ENCODE measurements around the gene DNAJB11.
A peak's percentile ranks its signal among the peaks of the same experiment; 100 is the strongest.
"Not testable (repeated sequence)": the region's sequence is repeated elsewhere in the genome, so short reads cannot be mapped to it uniquely, and the experiment has no call there.

Gene DNAJB11

DNA sequence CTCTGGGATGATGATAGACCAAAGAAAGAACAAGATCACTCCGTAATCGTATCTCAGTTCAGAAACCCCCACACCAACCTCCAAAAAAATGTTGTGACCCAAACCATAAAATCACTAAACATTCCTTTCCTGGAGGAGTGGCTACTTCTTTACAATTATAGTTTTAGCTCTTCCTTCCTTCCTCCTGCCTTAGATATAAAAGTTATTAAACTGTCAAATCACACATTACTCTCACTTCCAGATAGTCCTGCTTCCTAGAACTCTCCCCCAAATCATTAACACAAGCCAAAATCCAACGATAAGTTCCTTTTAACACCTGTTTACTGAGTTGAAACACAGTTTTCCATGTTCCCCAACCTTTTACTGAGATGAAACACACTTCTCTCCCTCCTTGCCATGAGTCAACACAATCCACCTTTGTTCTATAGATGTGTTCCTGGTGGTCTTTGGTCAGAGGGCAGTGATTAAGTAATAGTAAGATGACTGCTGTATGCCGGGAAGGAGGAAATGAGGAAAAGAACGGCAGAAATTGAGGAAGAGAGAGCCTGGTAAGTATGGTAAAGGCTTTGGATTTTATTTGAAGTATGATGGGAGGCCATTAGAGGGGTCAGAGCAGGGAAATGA, 18.0 kb upstream of the DNAJB11 start:
- no peak for DNase-seq

DNA sequence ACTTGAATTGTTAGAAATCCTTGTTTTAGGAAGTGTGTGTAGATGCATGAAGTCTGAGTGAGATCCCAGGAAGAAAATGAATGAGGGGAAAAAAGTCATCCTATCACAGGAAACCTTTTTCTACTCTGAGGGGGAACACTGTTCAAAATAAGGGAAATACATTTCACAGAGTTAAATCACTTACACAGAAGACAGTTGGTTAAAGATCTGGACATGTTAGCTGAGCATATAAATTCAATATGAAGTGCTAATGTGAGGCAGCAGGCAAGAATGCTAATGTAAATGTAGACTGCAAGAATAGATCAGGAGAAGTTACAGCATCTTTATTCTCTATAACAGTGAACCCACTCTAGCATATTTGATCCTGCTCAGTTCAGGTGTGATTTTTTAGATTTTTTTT, 5.9 kb upstream of the DNAJB11 start:
- no peak for DNase-seq

DNA sequence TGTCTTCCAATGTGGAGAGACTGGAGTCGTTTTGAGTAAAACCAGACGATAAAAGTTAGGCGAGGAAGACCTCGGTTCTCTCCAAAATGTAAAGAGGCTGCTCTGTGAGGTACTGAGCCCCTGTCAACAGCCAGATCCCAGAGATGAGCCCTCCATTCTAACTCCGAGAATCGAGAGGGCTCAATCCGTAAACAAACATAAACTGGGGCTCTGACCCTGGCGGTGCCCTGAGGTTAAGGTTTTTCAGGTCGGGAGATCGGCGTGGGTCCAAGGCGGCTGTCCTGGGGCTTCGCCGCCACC, 3.8 kb upstream of the DNAJB11 start:
- DNase-seq: no peak

DNA sequence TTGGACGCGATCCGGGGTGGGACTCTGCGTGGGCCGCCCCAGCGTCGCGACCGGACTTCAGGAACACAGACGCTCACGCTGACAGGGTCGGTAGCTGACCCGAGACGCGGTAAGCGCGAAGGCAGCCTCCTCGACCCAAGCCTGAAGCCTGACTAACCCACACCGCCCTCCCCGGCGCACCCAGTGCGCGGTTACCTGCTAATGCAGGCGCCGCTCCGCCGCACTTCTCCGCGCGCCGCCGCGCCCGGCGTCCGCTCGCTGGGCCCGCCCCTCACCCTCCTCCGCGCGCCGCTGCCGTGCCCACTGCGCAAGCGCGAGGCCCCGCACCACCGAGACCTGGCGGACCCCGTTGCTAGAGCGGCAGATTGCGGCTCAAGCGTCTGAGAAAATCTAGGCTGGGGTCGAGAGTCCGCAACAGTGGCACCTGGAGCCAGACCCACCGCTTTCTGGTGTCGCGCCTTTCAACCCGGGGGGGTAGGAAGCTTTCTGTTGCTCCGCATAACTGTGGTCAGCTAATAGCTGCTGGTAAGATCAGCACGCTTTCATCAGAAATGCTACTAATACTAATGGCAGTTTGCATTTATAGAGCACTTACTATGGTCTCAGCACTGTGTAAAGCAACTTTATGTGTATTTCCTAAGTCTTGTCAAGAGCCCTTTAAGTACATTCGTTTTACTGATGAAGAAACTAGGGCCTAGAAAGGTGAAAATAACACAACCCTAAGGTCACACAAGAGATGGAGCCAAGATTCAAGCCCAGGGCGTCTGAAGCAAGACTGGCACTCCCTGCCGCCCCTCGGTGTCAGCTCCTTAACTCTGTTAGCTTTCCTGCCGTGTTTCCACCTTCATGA, 3.2 kb upstream of the DNAJB11 start, which contains the start of gene TBCCD1:
Gene TBCCD1, minus strand, starts transcription at position 268 of the 850 bp plus-strand sequence. CDS start 3,010 bp downstream, outside the sequence.
- peak; percentile 86 for DNase-seq

DNA sequence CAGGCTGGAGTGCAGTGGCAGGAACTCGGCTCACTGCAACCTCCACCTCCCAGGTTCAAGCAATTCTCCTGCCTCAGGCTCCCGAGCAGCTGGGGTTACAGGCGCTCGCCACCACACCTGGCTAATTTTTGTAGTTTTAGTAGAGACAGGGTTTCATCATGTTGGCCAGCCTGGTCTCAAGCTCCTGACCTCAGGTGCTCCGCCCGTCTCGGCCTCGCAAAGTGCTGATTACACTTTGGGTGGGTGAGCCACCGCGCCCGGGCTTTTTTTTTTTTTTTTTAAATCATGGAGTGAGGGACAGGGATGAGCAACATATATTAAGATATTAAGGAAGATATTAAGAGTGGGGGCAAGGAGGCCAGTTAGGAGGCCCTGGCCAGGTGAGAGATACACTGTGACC, 1.2 kb upstream of the DNAJB11 start:
- not testable (repeated sequence) for DNase-seq

DNA sequence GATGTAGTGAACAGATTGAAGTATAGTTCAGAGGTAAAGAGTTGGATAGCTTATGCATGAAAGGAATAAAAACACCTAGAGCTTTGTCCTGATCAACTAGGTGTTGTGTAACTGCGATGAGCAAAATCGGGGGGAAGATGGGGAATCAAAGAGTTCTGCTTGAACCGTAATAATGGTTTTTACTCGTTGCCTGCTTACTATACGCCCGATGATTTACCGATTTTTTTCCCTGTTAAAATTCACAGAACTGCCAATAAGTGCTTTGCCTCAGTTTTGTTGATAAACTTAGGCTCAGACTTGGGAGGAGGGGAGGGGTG, 783 bp upstream of the DNAJB11 start:
- no peak for DNase-seq

DNA sequence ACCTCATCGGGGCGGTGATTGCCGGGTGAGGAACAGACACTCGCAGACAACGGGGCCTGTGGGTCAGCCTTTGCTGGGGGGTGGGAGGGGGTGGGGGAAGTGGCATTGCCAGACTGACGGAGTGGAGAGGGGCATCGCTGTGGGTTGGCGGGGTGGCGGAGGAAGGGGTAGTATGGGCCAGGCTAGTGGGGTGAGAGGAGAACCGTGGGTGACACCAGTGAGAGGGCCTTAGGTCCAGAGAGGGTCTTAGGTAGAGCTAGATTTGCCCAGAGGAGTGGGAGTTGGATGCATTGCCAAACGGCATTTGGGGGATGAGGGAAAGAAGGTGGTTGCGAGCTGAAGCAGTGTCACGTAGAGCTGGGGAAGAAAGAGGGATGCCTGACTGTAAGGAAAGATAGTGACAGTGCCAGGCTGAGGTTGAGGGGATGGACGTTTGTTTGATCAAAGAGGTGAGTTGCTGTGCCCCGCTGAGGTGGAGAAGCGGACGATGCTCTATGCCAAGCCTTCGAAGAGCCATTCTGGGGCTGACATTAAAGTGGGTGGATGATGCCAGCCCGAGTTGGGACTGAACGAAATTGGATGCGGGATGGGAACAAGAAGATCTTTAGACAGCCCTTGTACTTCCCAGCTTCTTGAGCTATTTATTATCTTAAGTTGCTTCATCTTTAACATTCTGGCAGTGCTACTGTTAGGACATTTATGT, 572 bp downstream of the DNAJB11 start:
- no peak for DNase-seq

DNA sequence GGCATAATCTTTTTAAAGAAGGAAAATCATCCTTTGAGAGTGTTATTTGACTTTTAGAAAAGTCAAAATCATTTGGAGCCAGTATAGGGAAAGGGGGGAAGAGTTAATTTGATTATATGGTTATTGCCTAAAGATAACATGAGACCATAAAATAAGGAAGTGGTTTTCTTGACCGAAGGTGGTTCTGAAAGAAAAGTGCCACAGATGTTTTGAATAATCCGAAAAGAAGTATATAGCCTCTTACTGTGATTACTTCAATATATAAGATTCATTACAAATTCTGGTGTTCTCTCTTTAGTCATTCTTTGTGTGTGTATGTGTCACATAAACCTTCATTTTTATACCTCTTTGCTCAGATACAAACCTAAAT, 1.1 kb downstream of the DNAJB11 start:
- no peak for DNase-seq

DNA sequence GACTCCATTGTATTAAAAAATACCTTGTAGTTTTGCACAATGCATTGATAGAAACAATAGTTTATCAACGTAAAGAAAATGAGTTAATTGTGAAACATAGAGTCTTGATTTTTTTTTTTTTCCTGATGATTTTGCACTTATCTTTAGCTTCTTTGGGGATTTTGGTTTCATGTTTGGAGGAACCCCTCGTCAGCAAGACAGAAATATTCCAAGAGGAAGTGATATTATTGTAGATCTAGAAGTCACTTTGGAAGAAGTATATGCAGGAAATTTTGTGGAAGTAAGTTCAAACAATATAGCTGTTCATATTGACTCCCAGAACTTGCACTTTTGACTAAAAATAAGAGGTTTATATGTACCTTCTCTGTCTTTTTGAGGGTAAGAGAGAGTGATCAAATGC, 7.0 kb downstream of the DNAJB11 start:
- no peak for DNase-seq

DNA sequence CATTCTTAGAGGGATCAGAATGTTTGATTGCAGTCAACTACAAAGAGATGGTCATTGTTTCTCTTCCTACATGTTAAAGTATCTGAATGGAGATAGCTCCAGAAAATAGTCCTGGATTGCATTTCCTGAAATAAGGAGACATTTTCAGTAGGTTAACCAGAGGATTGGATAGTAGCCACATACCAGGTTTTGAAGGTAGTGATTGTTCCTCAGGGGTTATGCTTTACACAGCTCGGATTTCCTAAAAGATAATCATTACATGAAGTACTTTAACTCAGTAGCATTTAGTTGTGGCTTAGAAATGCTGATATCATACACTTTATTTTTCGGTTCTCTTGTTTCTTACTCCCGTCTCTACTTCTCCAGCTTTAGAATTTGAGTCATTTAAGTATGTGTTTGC, 10.3 kb downstream of the DNAJB11 start:
- no peak for DNase-seq

DNA sequence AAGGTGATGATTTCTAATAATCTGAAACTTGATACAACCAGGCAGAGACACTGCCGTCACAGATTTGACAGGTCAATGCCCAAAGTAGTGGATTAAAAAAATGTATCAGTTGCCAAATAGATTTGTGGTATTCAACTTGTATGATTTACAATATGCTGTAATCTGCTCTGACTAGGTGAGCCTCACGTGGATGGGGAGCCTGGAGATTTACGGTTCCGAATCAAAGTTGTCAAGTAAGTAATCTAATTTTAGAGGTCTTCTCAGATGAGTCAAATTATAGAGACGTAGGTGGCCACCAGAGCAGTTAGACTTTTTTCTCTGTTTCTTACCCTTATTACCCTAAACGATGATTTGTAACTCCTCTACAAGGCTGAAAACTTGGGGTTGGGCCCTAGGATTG, 12.0 kb downstream of the DNAJB11 start:
- DNase-seq: no peak

DNA sequence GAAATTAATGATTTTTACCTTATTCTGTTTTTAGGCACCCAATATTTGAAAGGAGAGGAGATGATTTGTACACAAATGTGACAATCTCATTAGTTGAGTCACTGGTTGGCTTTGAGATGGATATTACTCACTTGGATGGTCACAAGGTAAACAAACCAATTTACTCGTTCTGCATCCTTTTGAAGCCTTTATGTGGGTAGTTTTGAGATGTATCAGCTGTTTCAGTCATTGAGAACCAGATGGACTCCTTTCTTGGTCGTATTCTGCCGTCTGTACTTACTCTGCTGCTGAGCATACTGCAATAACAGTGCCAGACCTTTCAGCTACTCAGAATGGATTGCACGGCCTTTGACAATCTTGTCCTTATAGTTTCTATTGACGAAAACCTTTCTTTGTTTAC, 13.3 kb downstream of the DNAJB11 start:
- no peak for DNase-seq

DNA sequence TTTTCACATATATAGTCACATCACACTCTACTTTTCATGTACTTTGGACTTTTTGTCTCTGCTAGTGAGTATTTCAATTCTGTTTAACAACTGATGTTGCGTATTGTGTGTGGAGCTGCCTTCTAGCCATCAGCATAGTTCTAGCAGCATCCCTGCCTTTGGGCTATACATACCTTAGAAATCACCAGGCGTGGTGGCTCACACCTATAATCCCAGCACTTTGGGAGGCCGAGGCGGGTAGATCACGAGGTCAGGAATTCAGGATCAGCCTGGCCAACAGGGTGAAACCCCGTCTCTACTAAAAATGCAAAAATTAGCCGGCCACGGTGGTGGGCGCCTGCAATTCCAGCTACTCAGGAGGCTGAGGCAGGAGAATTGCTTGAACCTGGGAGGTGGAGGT, 15.7 kb downstream of the DNAJB11 start:
- not testable (repeated sequence) for DNase-seq

DNA sequence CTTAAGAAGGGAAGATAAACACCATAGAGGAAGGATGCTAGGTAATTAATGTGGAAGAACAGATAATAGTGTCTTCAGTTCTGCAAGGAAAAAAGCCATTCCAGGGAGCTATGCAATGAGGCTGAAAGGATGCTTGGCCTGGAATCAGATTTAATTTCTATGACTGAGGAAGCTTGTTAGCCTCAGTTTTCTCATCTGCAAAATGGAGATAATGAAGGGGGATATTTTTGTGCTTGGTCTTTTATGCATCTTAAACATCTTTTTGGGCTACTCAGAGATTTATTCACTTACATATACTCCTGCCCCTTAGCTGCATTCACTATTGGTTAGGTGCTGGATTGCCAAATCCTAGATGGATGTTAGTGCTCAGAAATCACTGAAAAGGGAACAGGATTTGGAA, 16.7 kb downstream of the DNAJB11 start:
- no peak for DNase-seq

DNA sequence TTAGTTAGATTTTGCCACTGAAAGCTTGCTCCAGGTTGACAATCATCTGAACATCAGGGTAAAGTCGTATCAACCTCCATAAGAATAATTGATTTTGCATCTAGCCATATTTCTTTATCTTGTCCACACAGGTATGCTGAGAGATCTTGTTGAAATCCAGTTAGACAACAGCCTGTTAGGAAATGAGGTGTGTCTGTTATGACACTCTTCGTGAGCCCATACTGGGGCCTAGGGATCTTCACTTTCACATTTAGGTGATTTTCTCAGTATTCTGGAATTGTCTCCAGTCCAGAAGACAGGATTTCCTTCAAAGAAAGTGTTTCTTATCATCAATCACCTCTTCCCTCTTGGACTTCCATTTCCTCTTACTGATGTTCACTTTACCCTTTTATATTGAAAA, 18.1 kb downstream of the DNAJB11 start:
- no peak for DNase-seq

DNA sequence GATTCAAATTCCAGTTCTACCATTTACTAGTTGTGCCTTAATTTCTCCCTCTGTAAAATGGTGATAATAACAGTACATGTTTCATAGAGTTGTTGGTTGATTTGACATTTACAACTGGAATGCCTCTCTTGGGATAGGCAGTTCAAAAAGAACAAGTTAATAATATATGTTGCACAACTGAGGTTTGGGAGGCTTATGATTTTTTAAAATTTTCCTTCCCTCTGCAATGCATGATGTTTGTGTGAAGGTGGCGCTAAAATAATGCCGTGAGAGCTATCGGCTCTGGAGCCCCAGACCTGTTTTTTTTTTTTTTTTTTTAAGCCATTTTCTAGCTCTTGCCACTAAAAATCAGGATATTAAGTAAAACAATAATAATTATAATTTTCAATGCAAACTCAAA, 18.6 kb downstream of the DNAJB11 start:
- DNase-seq: peak; percentile 26

DNA sequence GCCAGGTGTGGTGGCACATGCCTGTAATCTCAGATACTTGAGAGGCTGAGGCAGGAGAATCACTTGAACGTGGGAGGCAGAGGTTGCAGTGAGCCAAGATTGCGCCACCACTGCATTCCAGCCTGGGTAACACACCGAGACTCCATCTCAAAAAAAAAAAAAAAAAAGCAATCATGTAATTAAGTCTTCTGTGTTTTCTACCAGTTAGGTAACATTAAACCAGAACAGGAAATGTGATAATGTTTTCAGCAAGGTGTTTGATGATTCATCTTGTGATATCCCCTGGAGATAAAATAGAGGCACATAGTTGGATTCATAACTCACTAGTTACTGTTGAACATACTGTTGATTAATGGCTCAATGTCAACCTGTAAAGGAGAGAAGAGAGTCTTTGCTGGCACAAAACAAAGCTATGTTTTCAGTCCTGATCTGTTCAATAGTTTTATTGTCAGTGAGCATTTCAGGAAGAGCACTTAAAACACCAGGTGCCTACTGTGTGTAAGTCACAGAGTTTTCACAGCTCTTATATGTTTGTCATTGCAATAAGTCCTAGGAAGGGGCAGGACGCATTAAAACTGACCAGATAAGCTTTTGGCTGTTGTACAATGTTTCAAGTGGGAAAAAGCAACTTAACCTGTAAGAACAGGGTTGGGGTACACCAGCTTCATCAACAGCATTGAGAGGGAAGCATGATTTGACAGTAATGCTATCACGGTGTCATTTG, 19.5 kb downstream of the DNAJB11 start:
- peak; percentile 24 for DNase-seq

DNA sequence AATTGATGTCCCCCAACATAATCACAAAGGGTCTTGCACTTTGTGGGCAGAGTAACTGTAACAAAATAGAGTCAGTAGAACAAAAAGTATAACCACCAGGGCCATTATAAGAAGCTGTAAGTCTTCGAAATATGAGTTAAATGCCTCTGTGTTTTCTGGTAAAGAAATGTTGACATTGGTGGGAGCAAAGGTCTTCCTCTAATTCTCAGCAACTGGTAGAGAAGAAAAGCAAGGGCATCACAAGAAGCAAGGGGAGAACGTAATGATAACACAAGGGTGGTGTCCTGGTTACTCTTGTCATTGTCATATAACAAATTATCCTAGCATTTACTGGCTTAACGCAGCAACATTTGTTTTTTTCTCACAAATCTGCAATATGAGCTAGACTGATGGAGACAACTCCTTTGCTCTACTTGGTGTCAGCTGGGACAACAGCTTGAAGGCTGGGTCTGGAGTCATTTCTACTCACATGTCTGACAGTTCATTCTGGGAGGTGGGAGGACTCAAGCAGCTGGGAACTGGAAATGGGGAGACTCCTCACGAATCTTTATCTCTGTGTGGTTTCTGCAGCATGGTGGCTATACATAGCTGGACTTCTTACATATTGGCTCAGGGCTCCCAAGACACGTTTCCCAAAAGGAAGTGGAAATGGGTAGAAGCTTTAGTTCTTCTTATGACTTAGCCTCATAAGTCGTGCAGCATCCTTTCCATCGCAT, 20.2 kb downstream of the DNAJB11 start:
- DNase-seq: no peak

DNA sequence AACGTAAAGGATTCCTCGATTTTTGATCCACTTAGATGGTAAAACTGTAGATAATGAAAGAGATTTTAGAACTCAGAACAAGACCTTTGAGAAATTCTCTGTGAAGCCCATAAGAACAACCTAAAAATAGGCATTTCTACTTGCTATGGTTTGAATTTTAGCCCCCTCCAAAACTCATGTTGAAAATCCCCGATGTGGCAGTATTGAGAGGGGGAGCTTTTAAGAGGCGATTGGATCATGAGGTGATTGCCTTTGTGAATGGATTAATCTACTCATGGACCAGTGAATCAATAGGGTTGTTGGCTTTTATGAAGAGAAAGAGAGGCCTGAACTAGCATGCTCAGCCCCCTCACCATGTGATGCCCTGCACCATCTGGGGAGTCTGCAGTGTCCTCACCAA, 22.2 kb downstream of the DNAJB11 start:
- DNase-seq: no peak

DNA sequence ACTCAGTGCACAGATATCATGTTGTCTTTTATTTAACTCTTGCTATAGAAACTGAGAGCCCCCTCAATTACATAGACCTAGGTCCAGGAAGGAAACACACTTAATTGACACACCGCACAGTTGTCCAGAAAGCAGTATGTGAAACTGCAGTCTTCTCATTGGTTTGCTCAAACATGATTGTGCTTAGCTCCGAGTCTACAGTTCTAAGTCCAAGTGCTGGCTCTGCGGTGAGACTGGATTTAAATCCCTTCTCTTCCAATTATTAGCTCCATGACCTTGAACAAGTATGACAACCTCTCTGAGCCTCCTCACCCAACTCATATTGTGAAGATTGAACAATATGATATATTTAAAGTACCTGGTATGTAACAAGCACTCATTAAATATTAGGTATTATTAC, 23.3 kb downstream of the DNAJB11 start:
- no peak for DNase-seq

DNA sequence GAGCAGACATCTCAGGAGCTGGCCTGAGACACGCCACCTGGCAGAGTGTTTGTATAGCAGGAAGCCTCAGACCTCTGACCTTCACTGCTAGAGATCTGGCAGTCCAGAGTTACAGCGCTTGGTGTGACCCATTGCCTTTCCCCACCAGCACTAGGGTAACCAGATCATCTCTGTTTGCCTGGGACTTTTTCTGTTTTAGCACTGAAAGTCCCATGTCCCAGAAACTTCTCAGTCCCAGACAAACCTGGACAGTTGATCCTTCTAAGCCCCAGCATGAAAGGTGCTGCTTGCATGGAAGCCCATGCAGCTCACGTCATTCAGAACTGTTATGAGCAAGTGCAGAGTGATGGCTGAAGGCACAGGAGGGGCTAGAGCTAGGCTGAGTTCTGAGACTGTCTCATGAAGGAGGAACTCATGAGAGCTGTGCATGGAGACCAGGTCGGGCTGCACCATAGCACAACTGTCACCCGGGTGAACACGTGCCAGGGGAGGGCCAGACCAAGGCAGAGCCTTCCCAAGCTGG, 24.1 kb downstream of the DNAJB11 start:
- no peak for DNase-seq

DNA sequence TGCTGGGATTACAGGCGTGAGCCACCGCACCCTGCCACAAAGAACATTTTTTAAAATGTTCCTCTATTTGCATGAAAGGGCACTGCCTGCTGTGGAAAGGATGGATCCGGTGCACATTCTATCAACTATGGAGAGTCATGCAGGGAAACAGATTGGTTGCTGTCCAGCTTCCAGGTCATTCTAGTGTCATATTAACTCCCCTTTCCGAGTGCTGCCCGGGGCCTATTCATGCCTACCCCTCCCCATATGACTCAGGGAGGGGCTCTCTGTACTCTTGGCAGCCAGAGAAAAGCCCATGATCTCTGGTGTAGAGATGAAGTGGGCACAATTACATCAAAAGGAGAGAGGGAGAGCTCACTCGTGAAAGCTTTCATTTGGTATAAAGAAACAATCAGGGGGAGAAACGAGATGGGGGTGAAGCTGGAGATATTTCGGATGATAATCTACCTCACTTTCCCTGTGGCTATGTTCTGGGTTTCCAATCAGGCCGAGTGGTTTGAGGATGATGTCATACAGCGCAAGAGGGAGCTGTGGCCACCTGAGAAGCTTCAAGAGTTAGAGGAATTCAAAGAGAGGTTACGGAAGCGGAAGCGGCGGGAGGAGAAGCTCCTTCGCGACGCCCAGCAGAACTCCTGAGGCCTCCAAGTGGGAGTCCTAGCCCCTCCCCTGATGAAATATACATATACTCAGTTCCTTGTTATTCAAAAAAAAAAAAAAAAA, 26.2 kb downstream of the DNAJB11 start:
- DNase-seq: peak; percentile 34
